Gastrocnemius medialis (tissue), 4 donors: ENCODE data around the gene CHRNA4. TPM values are rescaled to one million over a fixed set of nuclear protein-coding genes. Genes with fewer than 3 reads are reported as not detected.

Experiments
- ATAC-seq, 2 donors: fragments of 150-250 bp; one replicate each; pipeline ENCODE4 v1.9.1; 2016
- DNase-seq, 2 donors: peaks; one replicate each; pipeline ENCODE4 v3.0.0-alpha.2; 2019
- H3K27ac ChIP-seq, 4 donors: fragments of 200-600 bp; sonication (generic); 1 replicate in 1 of 4; 2 replicates in 3 of 4; pipeline ENCODE4 v1.5.1; 2016 to 2018; ENCODE audit warnings: mild to moderate bottlenecking in 2 of 4, moderate library complexity in 1 of 4
- H3K27me3 ChIP-seq, 3 donors: fragments of 200-600 bp; sonication (generic) in 2 of 3; 1 replicate in 1 of 3; 2 replicates in 2 of 3; pipeline versions ENCODE4 v1.5.1 to v1.6.0; 2016 to 2019; ENCODE audit warnings: mild to moderate bottlenecking in 1 of 3, moderate library complexity in 1 of 3
- H3K36me3 ChIP-seq, 2 donors: fragments of 200-600 bp; sonication (generic) in 1 of 2; one replicate each; pipeline ENCODE4 v1.5.1; 2017 to 2018
- H3K4me1 ChIP-seq, 2 donors: fragments of 200-600 bp; sonication (generic) in 1 of 2; one replicate each; pipeline ENCODE4 v1.5.1; 2016 to 2017; ENCODE audit warnings: mild to moderate bottlenecking in 2 of 2
- H3K4me3 ChIP-seq, 4 donors: fragments of 200-600 bp; sonication (generic) in 3 of 4; 1 replicate in 1 of 4; 2 replicates in 3 of 4; pipeline ENCODE4 v1.5.1; 2016 to 2019; ENCODE audit warnings: mild to moderate bottlenecking in 2 of 4
- H3K9me3 ChIP-seq, 3 donors: fragments of 200-600 bp; sonication (generic) in 2 of 3; 1 replicate in 1 of 3; 2 replicates in 2 of 3; pipeline ENCODE4 v1.5.1; 2016 to 2019
- CTCF ChIP-seq, 5 experiments: fragments of 450-650 bp in 3 of 5; fragments of 200-600 bp in 2 of 5; sonication (generic) in 2 of 5; IDR thresholded peaks in 4 of 5; conservative IDR thresholded peaks in 1 of 5; 1 replicate in 4 of 5; 2 replicates in 1 of 5; pipeline ENCODE4 v1.5.1; 2016 to 2019; ENCODE audit warnings: antibody characterized with exemption in 5 of 5, mild to moderate bottlenecking in 3 of 5, moderate library complexity in 3 of 5
- POLR2A ChIP-seq, 2 donors: fragments of 450-650 bp; IDR thresholded peaks; one replicate each; pipeline ENCODE4 v1.6.1; 2017; ENCODE audit warnings: antibody characterized with exemption in 2 of 2, mild to moderate bottlenecking in 2 of 2, moderate library complexity in 2 of 2
- in situ Hi-C, 4 donors: fragments of 200-750 bp; cut with MboI; loops; one replicate each; pipeline versions ENCODE4 v1.15.0 to v1.8.0; 2017; ENCODE audit warnings: low sequenced_read_pairs in 4 of 4
- intact Hi-C: fragments of 100-400 bp; cut with DNase I; formaldehyde crosslinking; loops from one replicate; pipeline ENCODE4 v1.15.1; 2023; ENCODE audit warnings: low total_unique reads
- total RNA-seq, 4 donors: library from RNA; depleted of rRNA; stranded (reverse); fragments of >200 nt; gene quantifications; one replicate each; pipeline versions ENCODE4 v1.1.0 to v1.2.3, GENCODE V29; 2016

CHRNA4 gene
- total RNA-seq, 4 donors from 2014 or later = not detected

GRCh38 chr20:63347081-63347741 is 13.9 kb downstream of the CHRNA4 start:
- H3K27me3 ChIP-seq = peaks cover 22 to 48% (median 38%) of the 10 kb centered on the region in 3 donors
- intact Hi-C loops (no loop called here), in situ Hi-C loops (no loop called here)
- no peak overlapping the region for H3K4me3 ChIP-seq
- H3K27ac ChIP-seq = no peak overlapping the region
- no peaks in the 10 kb centered on the region for H3K4me1 ChIP-seq
- ATAC-seq (no peak), DNase-seq (no peak)
- H3K9me3 ChIP-seq = no peaks in the 10 kb centered on the region
- H3K36me3 ChIP-seq = no peaks in the 10 kb centered on the region
- TF ChIP-seq CTCF (IDR thresholded peaks at IDR 0.05 in 4 of 5, conservative IDR thresholded peaks at IDR 0.05 in 1 of 5) (no peak), POLR2A (IDR thresholded peaks at IDR 0.05) (no peak)

GRCh38 chr20:63346131-63347080 is 14.7 kb downstream of the CHRNA4 start:
- no peak overlapping the region for H3K27ac ChIP-seq
- ATAC-seq = no peak

GRCh38 chr20:63345328-63346100 is 15.6 kb downstream of the CHRNA4 start:
- intact Hi-C loops = no loop called here
- Histone ChIP-seq H3K4me1 (no peaks in the 10 kb centered on the region), H3K36me3 (no peaks in the 10 kb centered on the region), H3K27ac (no peak overlapping the region), H3K27me3 (peaks cover 29 to 48% (median 47%) of the 10 kb centered on the region in 3 donors), H3K9me3 (no peaks in the 10 kb centered on the region), H3K4me3 (no peak overlapping the region)
- in situ Hi-C loops = no loop called here
- TF ChIP-seq CTCF (IDR thresholded peaks at IDR 0.05 in 4 of 5, conservative IDR thresholded peaks at IDR 0.05 in 1 of 5) (no peak), POLR2A (IDR thresholded peaks at IDR 0.05) (no peak)
- ATAC-seq (no peak), DNase-seq (no peak)

More at GRCh38 chr20:63346131-63347080, 14.7 kb downstream of the CHRNA4 start:
- DNase-seq = no peak
- no peak overlapping the region for H3K4me3 ChIP-seq
- no peaks in the 10 kb centered on the region for H3K4me1 ChIP-seq
- H3K9me3 ChIP-seq = no peaks in the 10 kb centered on the region
- intact Hi-C loops = no loop called here
- in situ Hi-C loops = no loop called here
- H3K36me3 ChIP-seq = no peaks in the 10 kb centered on the region
- TF ChIP-seq POLR2A (IDR thresholded peaks at IDR 0.05) = no peak
- peaks cover 23 to 47% (median 42%) of the 10 kb centered on the region in 3 donors for H3K27me3 ChIP-seq

GRCh38 chr20:63344616-63345327 is 16.4 kb downstream of the CHRNA4 start:
- intact Hi-C loops (no loop called here), in situ Hi-C loops (no loop called here)
- H3K27ac ChIP-seq = no peak overlapping the region
- peaks cover 33 to 48% (median 47%) of the 10 kb centered on the region in 3 donors for H3K27me3 ChIP-seq
- no peak for TF ChIP-seq POLR2A (IDR thresholded peaks at IDR 0.05)
- no peak for TF ChIP-seq CTCF (IDR thresholded peaks at IDR 0.05 in 4 of 5, conservative IDR thresholded peaks at IDR 0.05 in 1 of 5)
- no peaks in the 10 kb centered on the region for H3K4me1 ChIP-seq
- ATAC-seq = no peak
- no peaks in the 10 kb centered on the region for H3K9me3 ChIP-seq
- H3K36me3 ChIP-seq = no peaks in the 10 kb centered on the region
- no peak for DNase-seq
- no peak overlapping the region for H3K4me3 ChIP-seq
